Osteoblast (primary cell): ENCODE data around the gene HSPBAP1. TPM values are rescaled to one million over a fixed set of nuclear protein-coding genes. Genes with fewer than 3 reads are reported as not detected.

Experiments used
- DNase-seq: peaks from one replicate; pipeline ENCODE4 v3.0.0; 2011; ENCODE audit warnings: low spot score, mixed read lengths; ENCODE audit not compliant: insufficient read length; ENCODE audit errors: missing footprints
- H2AFZ ChIP-seq: 2 replicates; pipeline ENCODE4 v1.6.0; 2011; ENCODE audit warnings: mild to moderate bottlenecking, low read length
- H3K27ac ChIP-seq: 2 replicates; pipeline ENCODE4 v1.5.1; 2011; ENCODE audit warnings: mild to moderate bottlenecking, low read depth, low read length, moderate library complexity
- H3K27me3 ChIP-seq: 2 replicates; pipeline ENCODE4 v1.6.0; 2012; ENCODE audit warnings: mild to moderate bottlenecking, control low read depth, inconsistent platforms, low read length, moderate library complexity; ENCODE audit not compliant: insufficient read depth
- H3K36me3 ChIP-seq: 2 replicates; pipeline ENCODE4 v1.5.1; 2011; ENCODE audit warnings: mild to moderate bottlenecking, low read length, control low read depth, moderate library complexity; ENCODE audit not compliant: insufficient read depth
- H3K4me1 ChIP-seq: 2 replicates; pipeline ENCODE4 v1.5.1; 2011; ENCODE audit warnings: mild to moderate bottlenecking, low read length, control low read depth, moderate library complexity; ENCODE audit not compliant: insufficient read depth
- H3K4me2 ChIP-seq: 2 replicates; pipeline ENCODE4 v1.6.0; 2011; ENCODE audit warnings: mild to moderate bottlenecking, low read length; ENCODE audit not compliant: insufficient read depth
- H3K4me3 ChIP-seq: fragments of 200-600 bp; sonication (generic); 3 replicates; pipeline ENCODE4 v1.5.1; 2012; ENCODE audit warnings: mild to moderate bottlenecking, low read length, inconsistent platforms; ENCODE audit not compliant: insufficient read depth
- H3K79me2 ChIP-seq: 2 replicates; pipeline ENCODE4 v1.6.0; 2012; ENCODE audit warnings: mild to moderate bottlenecking, low read length, control low read depth, inconsistent platforms; ENCODE audit not compliant: insufficient read depth
- H3K9me3 ChIP-seq: 2 replicates; pipeline ENCODE4 v1.5.1; 2011; ENCODE audit warnings: low read depth, low read length, control low read depth
- H4K20me1 ChIP-seq: 2 replicates; pipeline ENCODE4 v1.6.0; 2012; ENCODE audit warnings: mild to moderate bottlenecking, low read length, control low read depth; ENCODE audit not compliant: insufficient read depth
- CTCF ChIP-seq: IDR thresholded peaks from 2 replicates; pipeline ENCODE4 v1.5.1; 2011; ENCODE audit warnings: mild to moderate bottlenecking, low read depth, low read length, moderate library complexity; ENCODE audit errors: extremely low read depth
- total RNA-seq: library from RNA; depleted of rRNA; stranded (reverse); fragments of >200 nt; gene quantifications from 2 replicates; pipeline ENCODE4 v1.2.3, GENCODE V29; 2012

Gene HSPBAP1
- total RNA-seq, 1 donor: 13.8 TPM

DNA sequence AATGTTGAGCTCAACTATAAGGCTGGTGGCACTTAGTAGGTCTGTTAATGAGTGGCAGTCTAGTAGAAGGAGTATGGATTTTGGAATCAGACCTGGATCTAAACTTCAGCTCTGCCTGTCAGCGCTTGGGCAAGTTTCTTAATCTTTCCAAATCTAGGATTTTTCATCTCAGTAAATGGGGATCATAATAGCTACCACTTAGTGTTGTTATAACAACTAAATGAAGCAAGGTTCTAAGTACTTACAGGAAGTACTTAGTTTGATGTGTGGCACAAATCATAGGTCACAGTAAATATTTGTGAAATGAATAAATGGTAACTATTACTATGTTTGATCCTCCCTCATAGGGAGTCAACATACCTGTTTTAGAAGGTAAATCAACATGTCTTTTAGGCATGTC, 32.6 kb upstream of the HSPBAP1 start:
- H3K4me3 ChIP-seq: no peak overlapping the region
- H3K4me2 ChIP-seq: no peak overlapping the region
- H3K4me1 ChIP-seq: no peaks in the 10 kb centered on the region
- no peak for TF ChIP-seq CTCF
- H4K20me1 ChIP-seq: no peaks in the 10 kb centered on the region
- no peaks in the 10 kb centered on the region for H3K79me2 ChIP-seq
- no peaks in the 10 kb centered on the region for H3K36me3 ChIP-seq
- no peaks in the 10 kb centered on the region for H3K27me3 ChIP-seq
- H3K9me3 ChIP-seq: no peaks in the 10 kb centered on the region
- H2AFZ ChIP-seq: no peak overlapping the region
- no peak for DNase-seq
- no peak overlapping the region for H3K27ac ChIP-seq

- Histone ChIP-seq H3K4me3 (no peak overlapping the region), H3K4me2 (no peak overlapping the region), H3K36me3 (no peaks in the 10 kb centered on the region), H3K79me2 (no peaks in the 10 kb centered on the region), H4K20me1 (no peaks in the 10 kb centered on the region), H3K27me3 (no peaks in the 10 kb centered on the region), H3K9me3 (no peaks in the 10 kb centered on the region), H3K4me1 (no peaks in the 10 kb centered on the region), H2AFZ (no peak overlapping the region), H3K27ac (no peak overlapping the region)
- TF ChIP-seq CTCF: no peak
- DNase-seq: no peak
Measured at GRCh38 chr3:122825460-122825859, 31.8 kb upstream of the HSPBAP1 start.

- no peaks in the 10 kb centered on the region for H3K9me3 ChIP-seq
- H4K20me1 ChIP-seq: no peaks in the 10 kb centered on the region
- no peak overlapping the region for H3K27ac ChIP-seq
- no peaks in the 10 kb centered on the region for H3K79me2 ChIP-seq
- H3K4me2 ChIP-seq: no peak overlapping the region
- H3K4me1 ChIP-seq: no peaks in the 10 kb centered on the region
- no peak for TF ChIP-seq CTCF
- no peak overlapping the region for H3K4me3 ChIP-seq
- H3K36me3 ChIP-seq: no peaks in the 10 kb centered on the region
- no peak for DNase-seq
- H3K27me3 ChIP-seq: no peaks in the 10 kb centered on the region
- no peak overlapping the region for H2AFZ ChIP-seq
Measured at GRCh38 chr3:122824465-122825381, 31.1 kb upstream of the HSPBAP1 start.

DNA sequence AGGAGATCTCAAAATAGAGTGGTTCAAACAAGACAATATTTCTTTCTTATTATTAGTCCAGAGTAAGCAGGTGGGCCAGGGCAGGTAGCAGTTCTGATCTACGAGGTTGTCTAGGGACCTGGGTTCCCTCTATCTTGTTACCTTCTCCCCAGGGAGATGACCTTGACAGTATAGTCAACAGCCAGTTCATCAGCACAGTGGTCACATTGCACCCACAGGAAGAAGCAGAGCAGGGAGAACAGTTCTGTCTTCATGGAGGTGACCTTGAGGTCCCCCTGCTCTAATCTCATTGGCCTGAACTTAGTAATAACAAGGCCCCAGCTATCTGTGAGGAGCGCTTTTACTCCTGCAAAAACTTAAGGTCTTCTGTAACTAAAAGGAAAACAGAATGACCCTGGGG, 23.0 kb upstream of the HSPBAP1 start:
- H3K4me3 ChIP-seq: no peak overlapping the region
- no peaks in the 10 kb centered on the region for H3K79me2 ChIP-seq
- no peaks in the 10 kb centered on the region for H3K27me3 ChIP-seq
- H3K4me1 ChIP-seq: no peaks in the 10 kb centered on the region
- H3K4me2 ChIP-seq: no peak overlapping the region
- no peaks in the 10 kb centered on the region for H4K20me1 ChIP-seq
- no peak for TF ChIP-seq CTCF
- no peak for DNase-seq
- H3K9me3 ChIP-seq: no peaks in the 10 kb centered on the region
- no peak overlapping the region for H3K27ac ChIP-seq
- H3K36me3 ChIP-seq: no peaks in the 10 kb centered on the region
- H2AFZ ChIP-seq: no peak overlapping the region
